Measurements from ENCODE around the gene KCNT2.
A peak's percentile ranks its signal among the peaks of the same experiment; 100 is the strongest.
"Not testable (repeated sequence)": the region's sequence is repeated elsewhere in the genome, so short reads cannot be mapped to it uniquely, and the experiment has no call there.

The KCNT2 gene

GRCh38 chr1:196510451-196510850 is 97.8 kb downstream of the KCNT2 start:
- DNase-seq: no peak

DNA sequence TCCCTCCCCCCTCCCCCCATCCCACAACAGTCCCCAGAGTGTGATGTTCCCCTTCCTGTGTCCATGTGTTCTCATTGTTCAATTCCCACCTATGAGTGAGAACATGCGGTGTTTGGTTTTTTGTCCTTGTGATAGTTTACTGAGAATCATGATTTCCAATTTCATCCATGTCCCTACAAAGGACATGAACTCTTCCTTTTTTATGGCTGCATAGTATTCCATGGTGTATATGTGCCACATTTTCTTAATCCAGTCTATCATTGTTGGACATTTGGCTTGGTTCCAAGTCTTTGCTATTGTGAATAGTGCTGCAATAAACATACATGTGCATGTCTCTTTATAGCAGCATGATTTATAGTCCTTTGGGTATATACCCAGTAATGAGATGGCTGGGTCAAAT is 104.0 kb downstream of the KCNT2 start:
- not testable (repeated sequence) for DNase-seq

- no peak for DNase-seq
Observed at GRCh38 chr1:196502437-196502836, 105.8 kb downstream of the KCNT2 start.

DNA sequence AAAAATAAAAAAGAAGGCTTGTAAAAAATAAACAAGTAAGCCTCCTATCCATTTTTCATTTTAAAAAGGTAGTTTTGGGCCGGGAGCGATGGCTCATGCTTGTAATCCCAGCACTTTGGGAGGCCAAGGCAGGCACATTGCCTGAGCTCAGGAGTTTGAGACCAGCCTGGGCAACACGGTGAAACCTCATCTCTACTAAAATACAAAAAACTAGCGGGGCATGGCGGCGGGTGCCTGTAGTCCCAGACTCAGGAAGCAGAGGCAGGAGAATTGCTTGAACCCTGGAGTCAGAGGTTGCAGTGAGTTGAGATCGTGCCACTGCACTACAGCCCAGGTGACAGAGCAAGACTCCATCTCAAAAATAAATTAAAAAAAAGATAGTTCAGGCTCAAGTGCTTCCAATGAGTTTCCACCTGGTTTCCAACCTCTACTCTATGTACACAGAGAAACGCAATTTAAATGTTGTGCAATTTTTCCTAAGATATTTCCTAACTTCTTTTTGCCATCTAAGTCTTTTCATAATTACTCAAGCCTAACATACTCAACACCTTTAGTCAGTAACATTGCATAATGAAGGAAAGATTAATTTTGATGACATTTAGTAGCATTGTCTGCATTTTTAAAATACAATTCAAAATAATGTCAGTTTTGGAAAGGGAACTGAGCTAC is 106.3 kb downstream of the KCNT2 start:
- DNase-seq: no peak

DNA sequence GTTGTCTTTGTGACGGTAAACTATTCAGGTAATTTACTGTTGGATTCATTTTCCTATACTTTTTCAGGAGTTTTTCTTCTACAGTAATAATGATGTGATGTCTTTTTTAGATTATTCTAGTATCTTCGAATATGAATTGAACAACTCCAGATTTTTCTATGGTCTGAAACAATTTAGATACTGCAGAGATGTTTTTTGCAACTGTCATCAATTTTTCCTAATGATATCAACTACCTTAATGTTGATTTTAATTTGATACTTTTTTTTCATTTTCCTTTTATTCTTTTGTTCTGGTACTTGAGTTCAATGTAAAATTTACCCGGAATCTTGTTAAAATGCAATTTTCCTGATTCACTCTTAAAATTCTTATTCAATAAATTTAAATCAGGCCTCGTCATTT is 110.4 kb downstream of the KCNT2 start:
- DNase-seq: no peak

GRCh38 chr1:196494766-196495165 is 113.5 kb downstream of the KCNT2 start:
- no peak for DNase-seq

DNA sequence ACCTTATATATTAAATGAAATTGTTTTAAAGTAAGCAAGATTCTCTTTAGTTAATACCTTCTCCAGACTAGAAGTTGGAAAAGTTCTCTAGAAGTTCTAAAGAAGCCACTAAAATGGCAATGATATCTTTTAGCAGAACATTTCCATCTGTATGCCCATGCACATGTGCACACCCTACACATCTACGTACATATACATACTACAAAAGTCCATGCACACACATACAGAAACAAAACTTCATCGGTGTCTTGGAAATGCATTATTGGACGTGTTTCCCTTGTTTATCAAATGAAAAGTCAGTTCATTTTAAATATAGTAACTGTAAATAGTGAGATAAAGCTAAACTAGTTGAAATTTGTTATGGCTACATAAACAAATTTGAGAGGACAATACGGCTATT is 114.4 kb downstream of the KCNT2 start:
- no peak for DNase-seq

DNA sequence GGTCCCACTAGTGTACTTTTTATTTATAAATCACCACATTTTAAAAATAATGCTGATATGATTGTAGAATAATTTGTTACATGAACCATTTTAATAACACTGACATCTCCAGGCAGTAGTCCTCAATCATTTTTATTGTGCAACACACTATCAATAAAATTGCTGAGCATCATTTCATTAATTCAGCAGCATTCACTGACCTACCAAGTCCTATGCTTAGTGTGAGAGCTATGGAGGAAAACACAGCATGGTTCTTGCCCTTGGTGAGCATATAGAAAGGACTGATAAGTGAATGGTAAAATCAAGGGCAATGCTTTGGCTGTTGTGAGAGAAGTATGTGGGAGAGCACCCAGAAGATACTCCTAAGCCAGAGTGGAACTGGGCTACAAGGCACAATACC is 119.7 kb downstream of the KCNT2 start:
- DNase-seq: no peak

- no peak for DNase-seq
Observed at GRCh38 chr1:196486346-196486745, 121.9 kb downstream of the KCNT2 start.

GRCh38 chr1:196481616-196482015 is 126.6 kb downstream of the KCNT2 start:
- DNase-seq: no peak

GRCh38 chr1:196477262-196477661 is 131.0 kb downstream of the KCNT2 start:
- DNase-seq: no peak

DNA sequence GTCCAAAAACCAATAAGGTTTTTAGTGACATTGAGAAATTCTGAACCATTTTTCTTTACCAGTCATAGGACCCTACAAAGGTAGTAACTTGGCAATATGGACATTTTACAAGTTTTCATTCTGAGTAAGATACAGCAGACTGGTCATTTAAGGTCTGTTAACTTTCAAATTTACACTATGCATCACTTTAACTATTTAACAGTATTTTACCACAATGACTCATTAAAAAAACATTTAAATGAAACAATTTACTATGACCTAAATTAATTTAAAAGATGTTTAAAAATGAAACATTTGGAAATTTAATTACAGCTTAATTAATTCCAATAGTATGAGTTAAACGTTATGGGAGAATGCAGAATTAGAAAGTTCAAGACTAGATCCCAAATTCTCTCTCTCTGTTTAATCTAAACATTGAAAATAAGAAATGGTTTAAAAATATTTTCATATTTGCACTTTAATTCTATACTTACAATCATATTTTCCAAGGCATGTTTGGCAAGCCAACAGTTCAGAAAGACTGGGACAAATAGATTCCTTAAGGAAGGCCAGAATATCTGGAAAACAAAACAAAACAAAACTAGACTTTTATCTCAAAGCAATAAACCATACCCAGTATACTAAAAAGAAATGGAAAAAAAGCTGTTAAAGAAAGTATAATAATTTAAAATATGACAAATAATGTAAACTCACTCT is 140.9 kb downstream of the KCNT2 start:
- DNase-seq: peak; percentile 32

GRCh38 chr1:196466654-196467053 is 141.6 kb downstream of the KCNT2 start:
- DNase-seq: peak; percentile 78

GRCh38 chr1:196466166-196466565 is 142.1 kb downstream of the KCNT2 start:
- no peak for DNase-seq

GRCh38 chr1:196464480-196464941 is 143.7 kb downstream of the KCNT2 start:
- peak; percentile 90 for DNase-seq

DNA sequence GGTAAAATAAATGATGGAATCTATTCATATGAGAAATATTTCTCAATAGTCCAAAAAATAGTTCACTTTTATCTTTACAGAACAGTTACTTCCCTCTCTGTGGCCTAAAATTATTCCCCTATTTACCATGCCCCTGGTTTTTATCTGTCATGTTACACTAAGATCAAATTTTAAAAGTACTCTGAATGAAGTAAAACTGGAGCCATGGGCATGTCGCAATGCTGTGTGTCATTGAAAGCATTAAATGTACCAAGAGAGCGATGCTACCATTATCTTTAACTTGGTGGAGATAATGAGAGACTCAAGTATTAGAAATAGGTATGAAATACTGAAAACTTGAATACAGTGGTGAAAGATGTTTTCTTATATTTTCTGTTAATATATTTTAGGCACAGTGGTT is 146.2 kb downstream of the KCNT2 start:
- no peak for DNase-seq

DNA sequence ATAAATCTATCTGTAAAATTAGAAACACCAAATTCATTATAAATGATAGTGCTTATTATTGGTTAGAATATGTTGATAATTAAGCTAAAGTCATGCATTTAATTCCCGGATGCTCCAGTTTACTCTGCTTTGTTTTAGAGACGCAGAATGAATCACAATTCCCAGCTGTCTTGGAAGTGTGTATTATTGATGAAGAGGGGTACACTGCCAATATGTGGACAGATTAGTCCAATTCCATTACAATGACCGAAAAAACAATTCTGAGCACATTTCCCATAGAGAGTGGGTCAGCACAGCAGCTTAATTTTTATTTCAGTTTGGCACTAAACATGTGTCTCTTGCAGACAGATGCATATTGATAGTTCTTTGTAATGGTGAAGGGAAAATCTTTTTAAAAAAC is 146.7 kb downstream of the KCNT2 start:
- no peak for DNase-seq

- DNase-seq: no peak
Observed at GRCh38 chr1:196459383-196459782, 148.9 kb downstream of the KCNT2 start.

- DNase-seq: no peak
Observed at GRCh38 chr1:196454792-196455191, 153.4 kb downstream of the KCNT2 start.

- DNase-seq: no peak
Observed at GRCh38 chr1:196451103-196451502, 157.1 kb downstream of the KCNT2 start.

DNA sequence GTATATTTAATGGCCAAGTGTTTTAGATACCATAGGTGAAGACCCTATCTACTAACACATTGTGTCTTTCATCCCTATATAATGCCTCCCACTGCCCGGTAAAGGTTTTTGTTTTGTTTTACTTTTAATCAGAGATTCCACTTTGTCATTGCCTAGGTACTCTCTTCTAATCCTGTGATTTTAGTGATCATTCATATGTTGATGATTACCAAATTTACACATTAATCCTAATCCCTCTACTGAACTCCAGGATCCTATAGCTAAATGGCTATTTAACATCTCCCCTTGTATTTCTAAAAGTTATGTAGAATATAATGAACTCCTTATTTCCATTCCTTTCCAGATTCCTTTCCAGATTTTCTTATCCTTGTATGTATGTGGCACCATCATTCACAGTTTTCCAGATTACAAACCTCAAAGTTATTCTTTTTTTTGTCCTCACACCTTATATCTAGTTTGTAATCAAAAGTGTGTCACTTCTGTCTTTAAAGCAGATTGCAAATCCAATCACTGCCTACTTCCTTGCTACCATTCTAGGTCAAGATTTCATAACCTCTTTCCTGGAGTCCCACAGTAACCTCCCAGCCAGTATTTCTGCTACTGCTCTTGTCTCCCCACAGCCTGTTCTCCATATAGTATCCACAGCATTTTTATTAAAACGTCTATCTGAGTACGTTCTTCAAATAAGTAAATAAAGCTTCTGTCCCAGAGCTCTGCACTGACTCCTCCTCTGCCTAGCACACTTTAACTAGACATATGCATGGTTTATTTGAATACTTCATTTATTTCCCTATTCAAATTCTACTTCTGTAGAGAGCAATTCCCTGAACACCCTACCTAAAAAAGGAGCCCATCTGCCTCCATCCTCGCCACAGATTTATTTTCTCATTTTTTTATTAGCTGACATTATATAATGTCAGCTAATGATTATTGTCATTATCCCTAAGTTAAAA is 157.8 kb downstream of the KCNT2 start:
- DNase-seq: no peak

DNA sequence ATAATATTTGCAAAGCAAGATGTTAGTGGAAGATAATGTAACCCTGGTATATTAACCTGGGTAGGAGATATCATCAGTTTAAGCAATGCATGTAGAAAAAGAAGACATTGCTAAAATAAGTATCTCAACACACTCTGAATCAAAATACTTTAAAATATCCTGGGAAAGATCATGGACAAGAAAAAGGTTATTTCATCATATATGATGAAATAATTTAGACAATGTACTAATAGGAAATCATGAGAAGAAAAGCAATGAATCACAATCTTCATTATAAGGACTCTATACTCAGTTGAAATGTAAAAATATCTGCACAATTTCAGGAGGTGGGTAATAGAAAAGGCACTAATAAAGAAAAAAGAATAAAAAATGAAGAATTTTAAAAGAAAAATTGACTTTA is 158.8 kb downstream of the KCNT2 start:
- DNase-seq: no peak

GRCh38 chr1:196445775-196446174 is 162.5 kb downstream of the KCNT2 start:
- DNase-seq: no peak

DNA sequence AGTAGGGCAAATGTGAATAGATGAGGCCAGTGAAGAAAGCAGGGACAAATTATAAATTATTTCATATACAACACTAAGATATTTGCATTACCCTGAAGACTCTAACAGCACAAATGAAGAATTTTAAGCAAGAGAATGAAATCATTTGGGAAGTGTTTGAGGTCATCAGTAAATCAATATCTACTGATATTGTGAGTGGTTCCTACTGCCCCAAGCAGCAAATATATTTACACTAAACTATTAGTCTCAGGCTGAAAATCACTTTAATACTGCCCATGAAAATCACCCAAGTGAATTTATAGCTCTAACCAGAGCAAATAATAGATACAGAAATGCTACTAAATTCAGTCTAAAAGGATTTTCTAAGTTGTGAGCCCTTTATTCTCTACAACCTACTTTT is 163.6 kb downstream of the KCNT2 start:
- no peak for DNase-seq

All from fibroblast of skin of right quadriceps (primary cell).